GM18505 (cell line): ENCODE results near the gene ROCK2.
"Not testable (repeated sequence)": the region's sequence is repeated elsewhere in the genome, so short reads cannot be mapped to it uniquely, and the experiment has no call there.

Experiments
- ATAC-seq: cut with Tn5 transposase; IDR thresholded peaks from one replicate; pipeline ENCODE4 v1.9.1; 2021; ENCODE audit not compliant: unreplicated experiment
- POLR2A ChIP-seq: IDR thresholded peaks from 4 replicates; pipeline ENCODE4 v1.6.1; 2011; ENCODE audit warnings: borderline replicate concordance; ENCODE audit not compliant: insufficient read depth, insufficient read length; ENCODE audit errors: extremely low read depth

Gene ROCK2

DNA sequence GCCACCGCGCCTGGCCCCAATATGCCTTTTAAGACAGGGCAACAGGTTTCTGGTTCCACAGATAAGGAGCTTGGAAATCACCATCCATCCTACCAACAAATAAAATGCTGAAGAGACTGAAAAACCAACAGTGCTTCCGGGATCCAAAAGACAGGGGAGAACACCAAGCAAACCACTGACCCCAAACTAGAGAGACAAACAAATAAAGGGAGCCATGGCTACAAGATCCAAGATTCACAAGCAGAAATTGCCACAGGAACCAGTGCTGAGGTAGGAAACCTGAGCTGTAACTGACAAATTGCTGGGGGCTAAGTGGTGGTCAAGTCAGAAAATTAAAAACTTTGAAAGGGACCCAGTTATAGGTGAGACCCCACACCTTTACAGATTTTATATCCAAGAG is 76.5 kb downstream of the ROCK2 start:
- ATAC-seq, result no peak
- no peak for TF ChIP-seq POLR2A

DNA sequence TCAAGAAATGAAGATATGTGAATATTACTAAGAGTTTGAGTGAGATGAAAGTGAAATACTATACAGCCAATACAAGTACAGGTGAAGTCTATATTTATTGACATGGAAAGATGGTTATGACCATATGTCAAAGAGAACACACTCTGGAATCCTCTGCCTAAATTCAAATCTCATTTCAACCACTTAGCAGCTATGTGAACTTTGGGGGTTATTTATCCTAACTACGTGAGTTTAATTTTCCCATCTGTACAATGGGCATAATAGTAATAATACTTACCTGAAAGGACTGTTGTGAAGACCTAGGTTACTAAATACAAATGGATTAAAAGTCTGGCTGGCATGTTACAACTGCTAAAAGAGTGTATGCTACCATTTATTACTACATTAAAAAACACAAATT is 79.6 kb downstream of the ROCK2 start:
- no peak for ATAC-seq
- no peak for TF ChIP-seq POLR2A

DNA sequence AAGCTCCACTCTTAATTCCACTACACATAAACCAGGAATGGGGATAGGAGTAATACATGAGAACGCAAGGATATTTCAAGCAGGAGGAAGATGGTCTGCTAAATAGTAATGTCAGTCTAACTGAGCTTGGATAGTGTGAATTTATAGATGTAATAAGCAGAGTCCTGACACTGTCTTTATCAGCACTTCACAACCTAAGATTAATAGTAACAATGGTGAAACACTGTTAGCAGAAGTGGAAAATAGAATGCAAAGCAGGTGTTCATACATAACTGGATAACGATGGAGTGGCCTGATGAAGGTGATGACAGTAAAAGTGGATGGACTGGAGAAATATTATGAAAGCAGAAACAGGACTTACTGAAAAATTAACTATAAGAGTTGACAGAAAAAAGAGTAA is 80.4 kb downstream of the ROCK2 start:
- ATAC-seq, result no peak
- TF ChIP-seq POLR2A, result no peak

DNA sequence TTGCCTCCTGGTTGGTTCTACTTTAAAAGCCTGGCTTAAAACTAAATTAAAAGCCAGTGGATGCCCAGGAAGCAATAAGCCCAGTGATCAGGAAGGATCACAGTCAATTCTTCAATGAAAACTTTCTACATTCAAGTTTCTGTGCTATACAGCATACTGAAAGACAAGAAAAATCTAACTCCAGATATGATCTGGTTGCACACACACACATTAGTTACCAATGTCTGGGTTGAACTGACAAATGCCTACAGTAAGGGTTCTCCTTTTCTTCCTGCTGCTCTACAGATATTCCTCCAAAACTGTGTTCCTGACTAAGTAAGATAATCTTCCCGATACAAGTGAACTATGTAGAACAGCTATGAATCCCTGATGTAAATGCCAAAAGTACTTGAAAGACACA is 81.3 kb downstream of the ROCK2 start:
- no peak for ATAC-seq
- TF ChIP-seq POLR2A, result no peak

DNA sequence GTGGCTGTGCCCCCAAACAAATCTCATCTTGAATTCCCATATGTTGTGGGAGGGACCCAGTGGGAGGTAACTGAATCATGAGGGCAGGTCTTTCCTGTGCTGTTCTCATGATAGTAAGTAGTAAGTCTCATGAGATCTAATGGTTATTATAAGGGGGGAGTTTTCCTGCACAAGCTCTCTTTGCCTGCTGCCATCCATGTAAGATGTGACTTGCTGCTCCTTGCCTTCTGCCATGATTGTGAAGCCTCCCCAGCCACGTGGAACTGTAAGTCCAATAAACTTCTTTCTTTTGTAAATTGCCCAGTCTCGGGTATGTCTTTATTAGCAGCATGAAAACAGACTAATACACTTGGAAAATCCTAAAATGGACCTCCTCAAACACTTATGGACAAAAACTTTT is 82.0 kb downstream of the ROCK2 start:
- not testable (repeated sequence) for ATAC-seq

DNA sequence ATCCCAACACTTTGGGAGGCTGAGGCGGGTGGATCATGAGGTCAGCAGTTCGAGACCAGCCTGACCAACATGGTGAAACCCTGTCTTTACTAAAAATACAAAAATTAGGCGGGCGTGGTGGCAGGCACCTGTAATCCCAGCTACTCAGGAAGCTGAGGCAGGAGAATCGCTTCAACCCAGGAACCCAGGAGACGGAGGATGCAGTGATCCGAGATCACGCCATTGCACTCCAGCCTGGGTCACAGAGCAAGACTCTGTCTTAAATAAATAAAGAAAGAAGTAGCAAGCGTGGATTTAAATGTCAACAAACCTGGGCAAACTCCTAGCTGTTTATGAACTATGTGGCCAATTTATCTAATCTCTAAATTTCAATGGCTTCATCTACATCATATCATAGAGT is 82.9 kb downstream of the ROCK2 start:
- not testable (repeated sequence) for ATAC-seq

DNA sequence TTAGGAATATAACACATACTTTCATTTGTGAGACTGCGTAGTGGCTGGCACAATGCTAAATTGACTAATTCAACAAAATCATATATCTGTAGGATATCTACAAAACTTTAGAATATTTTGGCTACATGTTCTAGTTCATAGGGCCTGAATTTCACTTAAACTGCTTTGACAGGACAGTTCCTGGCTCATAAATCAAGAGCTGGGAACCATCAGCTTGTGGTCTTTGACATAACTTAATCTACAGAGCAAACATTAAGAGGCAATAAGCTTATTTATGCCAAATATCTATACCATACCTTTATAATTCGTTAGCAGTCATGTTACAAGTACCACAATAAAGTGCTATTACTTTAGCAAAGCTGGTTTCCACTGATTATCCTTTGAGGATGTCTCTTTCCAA is 83.5 kb downstream of the ROCK2 start:
- no peak for TF ChIP-seq POLR2A
- no peak for ATAC-seq

DNA sequence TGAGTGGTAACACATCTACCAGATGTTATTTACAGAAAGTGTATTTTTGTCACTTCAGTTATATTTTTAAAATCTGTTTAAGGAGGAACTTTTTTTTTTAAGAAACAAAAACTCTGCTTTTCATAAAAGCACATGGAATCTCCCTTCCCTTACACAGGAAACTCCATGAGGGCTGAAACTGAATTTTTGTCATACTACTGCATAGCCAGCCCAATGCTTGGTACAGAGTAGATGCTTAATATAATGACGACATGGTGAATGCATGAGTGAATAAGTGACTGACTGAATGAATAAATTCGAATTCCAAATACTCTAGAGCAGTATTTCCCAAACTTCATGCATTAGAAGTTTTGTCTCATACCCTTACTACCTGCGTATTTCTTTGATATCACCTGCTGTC is 86.5 kb downstream of the ROCK2 start:
- TF ChIP-seq POLR2A, result no peak
- no peak for ATAC-seq

DNA sequence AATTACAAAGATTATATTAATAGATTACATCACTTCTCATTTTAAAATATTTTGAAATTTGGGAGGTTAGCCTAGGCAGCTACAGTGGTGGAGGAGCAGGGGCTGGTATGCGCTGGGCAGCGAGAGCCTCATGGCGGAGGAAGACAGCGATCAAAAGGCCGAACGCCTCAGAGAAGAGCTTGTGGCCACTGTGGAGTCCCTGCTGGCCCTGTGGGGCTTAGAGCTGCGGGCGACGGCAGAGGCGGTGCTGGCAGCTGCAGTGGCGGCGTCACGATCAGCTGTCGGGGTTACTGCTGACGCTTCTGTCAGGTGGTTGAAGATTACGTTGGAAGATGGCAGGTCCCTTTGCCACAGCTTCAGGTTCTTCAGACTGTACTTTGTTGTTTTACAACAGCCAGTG is 87.4 kb downstream of the ROCK2 start:
- no peak for ATAC-seq
- no peak for TF ChIP-seq POLR2A

DNA sequence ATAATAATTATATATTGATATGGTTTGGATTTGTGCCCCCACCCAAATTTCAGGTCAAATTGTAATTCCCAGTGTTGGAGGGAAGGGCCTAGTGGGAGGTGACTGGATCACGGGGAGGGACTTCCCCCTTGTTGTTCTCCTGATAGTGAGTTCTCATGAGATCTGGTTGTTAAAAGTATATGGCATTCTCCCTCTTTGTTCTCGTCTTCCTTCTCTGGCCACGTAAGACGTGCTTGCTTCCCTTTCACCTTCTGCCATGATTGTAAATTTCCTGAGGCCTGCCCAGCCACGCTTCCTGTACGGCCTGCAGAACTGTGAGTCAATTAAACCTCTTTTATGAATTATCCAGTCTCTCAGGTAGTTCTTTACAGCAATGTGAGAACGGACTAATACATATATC is 88.3 kb downstream of the ROCK2 start:
- ATAC-seq, result no peak
- TF ChIP-seq POLR2A, result no peak

DNA sequence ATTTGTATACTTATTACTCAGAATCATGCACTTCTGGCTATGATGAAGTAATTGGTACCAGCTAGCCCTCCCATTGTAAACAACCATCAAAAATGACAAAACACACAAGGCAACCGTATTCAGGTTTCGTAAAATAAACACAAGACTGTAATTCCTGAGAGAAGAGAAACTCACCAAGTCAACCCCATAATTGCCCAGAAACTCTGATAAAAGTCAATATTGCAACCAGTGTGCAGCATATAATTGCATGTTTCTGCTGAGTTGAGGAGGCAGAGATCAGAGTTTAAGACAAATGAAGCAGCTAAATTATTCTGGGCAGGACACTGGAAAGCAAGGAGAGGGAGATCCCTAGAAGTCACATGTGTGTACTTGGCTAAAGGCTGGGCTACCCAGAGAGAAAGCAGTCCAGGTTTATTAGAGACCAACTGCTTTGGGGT is 90.3 kb downstream of the ROCK2 start:
- no peak for ATAC-seq
- no peak for TF ChIP-seq POLR2A

DNA sequence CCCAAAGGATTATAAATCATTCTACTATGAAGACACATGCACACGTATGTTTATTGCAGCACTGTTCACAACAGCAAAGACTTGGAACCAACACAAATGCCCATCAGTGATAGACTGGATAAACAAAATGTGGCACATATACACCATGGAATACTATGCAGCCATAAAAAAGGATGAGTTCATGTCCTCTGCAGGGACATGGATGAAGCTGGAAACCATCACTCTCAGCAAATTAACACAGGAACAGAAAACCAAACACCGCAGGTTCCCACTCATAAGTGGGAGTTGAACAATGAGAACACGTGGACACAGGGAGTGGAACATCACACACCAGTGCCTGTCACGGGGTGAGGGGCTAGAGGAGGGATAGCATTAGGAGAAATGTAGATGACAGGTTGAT is 92.0 kb downstream of the ROCK2 start:
- ATAC-seq, result not testable (repeated sequence)

DNA sequence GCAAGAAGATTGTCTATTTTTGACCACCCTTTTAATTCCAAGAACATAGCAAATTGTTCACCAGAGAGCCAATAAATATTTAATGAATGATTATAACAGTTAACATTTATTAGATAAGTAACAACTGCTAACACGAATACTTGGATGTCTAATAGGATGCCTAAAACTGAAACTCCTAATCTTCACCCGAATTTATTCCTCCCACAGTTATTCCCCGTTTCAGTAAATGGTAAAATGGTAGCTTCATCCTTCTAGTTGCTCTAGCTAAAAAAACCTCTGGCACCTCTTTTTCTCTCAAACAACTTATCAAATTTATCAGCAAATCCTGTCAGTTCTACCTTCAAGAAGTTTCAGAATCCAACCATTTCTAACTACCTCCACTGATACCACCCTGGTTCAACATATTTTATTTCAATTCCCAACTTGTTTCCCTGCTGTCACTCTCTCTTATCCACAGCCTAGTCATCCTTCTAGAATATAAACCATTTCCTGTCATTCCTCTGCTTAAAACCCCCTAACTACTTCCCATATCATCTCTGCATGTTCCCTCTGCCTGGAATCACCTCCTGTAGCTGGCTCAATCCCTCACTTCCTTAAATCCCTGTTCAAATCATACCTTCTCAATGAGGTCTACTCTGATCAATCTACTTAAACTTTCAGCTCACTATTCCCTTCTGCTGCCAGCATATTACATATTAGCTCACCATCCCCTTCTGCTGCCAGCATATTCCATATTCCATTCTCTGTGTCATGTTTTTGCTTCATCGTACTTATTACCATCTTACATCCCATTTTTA is 93.8 kb downstream of the ROCK2 start:
- ATAC-seq, result no peak
- TF ChIP-seq POLR2A, result no peak

DNA sequence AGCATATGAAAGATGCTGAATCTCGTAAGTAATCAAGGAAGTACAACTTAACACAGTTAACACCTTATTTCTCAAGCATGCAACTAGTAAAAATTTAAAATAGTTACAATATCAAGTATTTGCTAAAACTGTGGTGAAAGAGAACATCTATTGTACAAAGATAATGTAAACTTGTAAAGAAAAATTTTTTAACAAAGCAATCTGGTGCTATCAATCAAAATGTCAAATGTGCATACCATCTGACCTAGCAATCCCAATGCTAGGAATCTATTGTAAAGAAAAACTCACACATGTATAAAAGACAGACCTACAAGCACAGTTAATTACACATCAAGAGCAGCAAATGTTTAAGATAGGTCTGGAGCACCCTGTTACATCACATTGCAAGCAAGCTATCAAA is 99.1 kb downstream of the ROCK2 start:
- no peak for TF ChIP-seq POLR2A
- no peak for ATAC-seq
